ENCODE measurements around the gene NECAB2.

- TF ChIP-seq POLR2A (IDR thresholded peaks at IDR 0.05): no peak
- no peak for TF ChIP-seq CTCF (IDR thresholded peaks at IDR 0.05)
Measured at GRCh38 chr16:83945587-83945986, 22.5 kb upstream of the NECAB2 start.

All from body of pancreas (tissue), 4 donors.